Central memory CD8-positive, alpha-beta T cell (primary cell): ENCODE data around the gene PHETA2.
"Not testable (repeated sequence)": the region's sequence is repeated elsewhere in the genome, so short reads cannot be mapped to it uniquely, and the experiment has no call there.

ENCODE experiments used
- ATAC-seq: fragments of 150-1000 bp; cut with Tn5 transposase; replicated peaks from 2 replicates; pipeline ENCODE4 v1.10.0; 2022; ENCODE audit warnings: mild to moderate bottlenecking, moderate FRiP score, moderate number of reproducible peaks; ENCODE audit not compliant: poor library complexity, severe bottlenecking; ENCODE audit errors: extremely low read depth
- DNase-seq, 2 donors: peaks; one replicate each; pipeline ENCODE4 v3.0.0; 2021; ENCODE audit warnings: low spot score in 2 of 2
- H3K27ac Mint-ChIP-seq: one replicate; pipeline ENCODE4 v1.8.0; 2022; ENCODE audit warnings: low read depth, mild to moderate bottlenecking, moderate library complexity, mixed read lengths
- H3K27me3 Mint-ChIP-seq: one replicate; pipeline ENCODE4 v1.8.0; 2022; ENCODE audit warnings: mixed read lengths
- H3K36me3 Mint-ChIP-seq: one replicate; pipeline ENCODE4 v1.8.0; 2022; ENCODE audit warnings: mild to moderate bottlenecking, moderate library complexity, mixed read lengths; ENCODE audit not compliant: insufficient read depth
- H3K4me1 Mint-ChIP-seq: one replicate; pipeline ENCODE4 v1.8.0; 2022; ENCODE audit warnings: mixed read lengths
- H3K4me3 Mint-ChIP-seq: one replicate; pipeline ENCODE4 v1.8.0; 2022; ENCODE audit warnings: mild to moderate bottlenecking, moderate library complexity, mixed read lengths
- H3K9me3 Mint-ChIP-seq: one replicate; pipeline ENCODE4 v1.8.0; 2022; ENCODE audit warnings: mixed read lengths

PHETA2 gene

GRCh38 chr22:42090596-42091454, 16.8 kb downstream of the PHETA2 start, which contains the start of gene NDUFA6:
Gene NDUFA6, minus strand, starts transcription at chr22:42090772. Its CDS starts 28 bp downstream, at chr22:42090744.
- no peaks in the 10 kb centered on the region for H3K9me3 Mint-ChIP-seq
- H3K27ac Mint-ChIP-seq, result peak within 1 kb of the TSS; percentile 97
- H3K36me3 Mint-ChIP-seq, result peaks cover 26% of the 10 kb centered on the region
- DNase-seq, result peak; percentile 91 to 98
- H3K27me3 Mint-ChIP-seq, result no peaks in the 10 kb centered on the region
- ATAC-seq, result peak; percentile 89
- peak within 1 kb of the TSS; percentile 98 for H3K4me3 Mint-ChIP-seq
- peaks cover 26% of the 10 kb centered on the region for H3K4me1 Mint-ChIP-seq

GRCh38 chr22:42091455-42091782, 17.4 kb downstream of the PHETA2 start:
- Mint-ChIP-seq H3K4me1 (peaks cover 26% of the 10 kb centered on the region), H3K9me3 (no peaks in the 10 kb centered on the region), H3K36me3 (peaks cover 23% of the 10 kb centered on the region), H3K4me3 (peak overlapping the region; percentile 98), H3K27ac (peak overlapping the region; percentile 97), H3K27me3 (no peaks in the 10 kb centered on the region)
- DNase-seq (no peak), ATAC-seq (no peak)

- DNase-seq, result no peak
- Mint-ChIP-seq H3K4me3 (no peak overlapping the region), H3K36me3 (peaks cover 3% of the 10 kb centered on the region), H3K4me1 (no peaks in the 10 kb centered on the region), H3K27me3 (no peaks in the 10 kb centered on the region), H3K27ac (no peak overlapping the region), H3K9me3 (peaks cover 9% of the 10 kb centered on the region)
- ATAC-seq, result no peak
These were observed 27.2 kb downstream of the PHETA2 start for GRCh38 chr22:42101199-42101598.

- H3K27me3 Mint-ChIP-seq, H3K36me3 Mint-ChIP-seq, DNase-seq, H3K4me1 Mint-ChIP-seq, ATAC-seq, H3K27ac Mint-ChIP-seq, H3K9me3 Mint-ChIP-seq, H3K4me3 Mint-ChIP-seq: not testable (repeated sequence)
These were observed 30.3 kb downstream of the PHETA2 start for GRCh38 chr22:42104332-42104860.

- no peak overlapping the region for H3K27ac Mint-ChIP-seq
- DNase-seq, result no peak
- no peaks in the 10 kb centered on the region for H3K4me1 Mint-ChIP-seq
- peaks cover 4% of the 10 kb centered on the region for H3K9me3 Mint-ChIP-seq
- ATAC-seq, result no peak
- H3K27me3 Mint-ChIP-seq, result no peaks in the 10 kb centered on the region
- H3K4me3 Mint-ChIP-seq, result no peak overlapping the region
- peaks cover 3% of the 10 kb centered on the region for H3K36me3 Mint-ChIP-seq
These were observed 34.8 kb downstream of the PHETA2 start for GRCh38 chr22:42108848-42109247.

- no peak overlapping the region for H3K4me3 Mint-ChIP-seq
- H3K27ac Mint-ChIP-seq, result no peak overlapping the region
- no peaks in the 10 kb centered on the region for H3K27me3 Mint-ChIP-seq
- DNase-seq (no peak), ATAC-seq (no peak)
- H3K9me3 Mint-ChIP-seq, result peaks cover 8% of the 10 kb centered on the region
- H3K4me1 Mint-ChIP-seq, result no peaks in the 10 kb centered on the region
- no peaks in the 10 kb centered on the region for H3K36me3 Mint-ChIP-seq
These were observed 37.8 kb downstream of the PHETA2 start for GRCh38 chr22:42111798-42112197.

- H3K9me3 Mint-ChIP-seq, H3K27me3 Mint-ChIP-seq, ATAC-seq, H3K4me3 Mint-ChIP-seq, H3K36me3 Mint-ChIP-seq, DNase-seq, H3K27ac Mint-ChIP-seq, H3K4me1 Mint-ChIP-seq: not testable (repeated sequence)
These were observed 38.7 kb downstream of the PHETA2 start for GRCh38 chr22:42112793-42113192.

- Mint-ChIP-seq H3K27me3 (no peaks in the 10 kb centered on the region), H3K27ac (no peak overlapping the region)
These were observed 40.7 kb downstream of the PHETA2 start for GRCh38 chr22:42114721-42115120.

GRCh38 chr22:42115420-42115830, 41.4 kb downstream of the PHETA2 start:
- ATAC-seq, DNase-seq, H3K27me3 Mint-ChIP-seq, H3K36me3 Mint-ChIP-seq, H3K27ac Mint-ChIP-seq, H3K4me3 Mint-ChIP-seq, H3K9me3 Mint-ChIP-seq: not testable (repeated sequence)
- peaks cover 18% of the 10 kb centered on the region for H3K4me1 Mint-ChIP-seq

More at GRCh38 chr22:42114721-42115120, 40.7 kb downstream of the PHETA2 start:
- H3K9me3 Mint-ChIP-seq, result peaks cover 8% of the 10 kb centered on the region
- no peaks in the 10 kb centered on the region for H3K36me3 Mint-ChIP-seq
- H3K4me3 Mint-ChIP-seq, result no peak overlapping the region
- H3K4me1 Mint-ChIP-seq, result peaks cover 11% of the 10 kb centered on the region
- DNase-seq, result no peak
- no peak for ATAC-seq

GRCh38 chr22:42116848-42117424, 42.9 kb downstream of the PHETA2 start:
- ATAC-seq (no peak), DNase-seq (no peak)
- Mint-ChIP-seq H3K4me3 (no peak overlapping the region), H3K9me3 (peaks cover 8% of the 10 kb centered on the region), H3K4me1 (peaks cover 32% of the 10 kb centered on the region), H3K36me3 (no peaks in the 10 kb centered on the region), H3K27ac (no peak overlapping the region), H3K27me3 (no peaks in the 10 kb centered on the region)

- Mint-ChIP-seq H3K4me3 (peak overlapping the region; percentile 78), H3K27ac (peak overlapping the region; percentile 92), H3K4me1 (peaks cover 36% of the 10 kb centered on the region)
- ATAC-seq, result peak; percentile 77
- not testable (repeated sequence) for DNase-seq, H3K36me3 Mint-ChIP-seq, H3K9me3 Mint-ChIP-seq, H3K27me3 Mint-ChIP-seq
These were observed 46.4 kb downstream of the PHETA2 start for GRCh38 chr22:42120231-42121021.

GRCh38 chr22:42123529-42123928, 49.5 kb downstream of the PHETA2 start:
- H3K27me3 Mint-ChIP-seq, H3K36me3 Mint-ChIP-seq, DNase-seq, H3K27ac Mint-ChIP-seq, H3K4me3 Mint-ChIP-seq, ATAC-seq, H3K9me3 Mint-ChIP-seq: not testable (repeated sequence)
- H3K4me1 Mint-ChIP-seq, result peaks cover 36% of the 10 kb centered on the region
